Stimulated activated CD8-positive, alpha-beta memory T cell treated with anti-CD3 and anti-CD28 coated beads, Interleukin-7, amount 100 ng/mL, for 4 hours (primary cell): ENCODE results near the gene EIF6.

Source experiments
- DNase-seq, 2 donors: peaks; one replicate each; pipeline ENCODE4 v3.0.0-alpha.2; 2020; ENCODE audit warnings: low read depth in 2 of 2

EIF6 gene

GRCh38 chr20:35293303-35294292, 9.0 kb upstream of the EIF6 start:
- DNase-seq: no peak

GRCh38 chr20:35292504-35293285, 8.1 kb upstream of the EIF6 start:
- no peak for DNase-seq

- DNase-seq: no peak
Measured at GRCh38 chr20:35291654-35292503, 7.3 kb upstream of the EIF6 start, which contains the start of gene FAM83C. FAM83C (minus strand) TSS chr20:35292425; CDS start chr20:35292304, 121 bp downstream.

GRCh38 chr20:35290887-35291417, 6.4 kb upstream of the EIF6 start:
- no peak for DNase-seq

- DNase-seq: no peak
Measured at GRCh38 chr20:35290186-35290886, 5.8 kb upstream of the EIF6 start.

- DNase-seq: no peak
Measured at GRCh38 chr20:35288325-35289060, 3.9 kb upstream of the EIF6 start.

GRCh38 chr20:35287509-35288324, 3.1 kb upstream of the EIF6 start:
- no peak for DNase-seq

- no peak for DNase-seq
Measured at GRCh38 chr20:35286899-35287508, 2.4 kb upstream of the EIF6 start.

- DNase-seq: no peak
Measured at GRCh38 chr20:35286077-35286898, 1.7 kb upstream of the EIF6 start.

GRCh38 chr20:35285806-35286076, 1.2 kb upstream of the EIF6 start:
- DNase-seq: no peak

GRCh38 chr20:35284992-35285805, 627 bp upstream of the EIF6 start:
- DNase-seq: no peak

- DNase-seq: no peak
Measured at GRCh38 chr20:35283441-35284266, 918 bp downstream of the EIF6 start.

- no peak for DNase-seq
Measured at GRCh38 chr20:35281506-35282101, 3.0 kb downstream of the EIF6 start.

GRCh38 chr20:35280523-35280922, 4.0 kb downstream of the EIF6 start:
- DNase-seq: no peak

- DNase-seq: no peak
Measured at GRCh38 chr20:35279533-35280174, 4.9 kb downstream of the EIF6 start.
